RWPE1 (cell line): ENCODE results near the gene SLC50A1.
A peak's percentile ranks its signal among the peaks of the same experiment; 100 is the strongest.

Source experiments
- CTCF ChIA-PET: fragments of 350-600 bp; sonication (Branson Sonifier 250); formaldehyde crosslinking; extraction: SDS; loops from one replicate; lab custom pipeline; 2021; lab: Yijun Ruan, JAX
- POLR2A ChIA-PET: fragments of 400-600 bp; formaldehyde crosslinking; extraction: SDS; loops from one replicate; lab custom pipeline; 2020; ENCODE audit warnings: antibody characterized with exemption; ENCODE audit not compliant: low non-redundant PET; lab: Yijun Ruan, JAX
- DNase-seq: peaks from one replicate; pipeline ENCODE4 v3.0.0; 2012; ENCODE audit warnings: low spot score
- H3K27ac ChIP-seq: fragments of 450-650 bp; 2 replicates; pipeline ENCODE4 v1.5.1; 2017
- CTCF ChIP-seq: fragments of 450-650 bp; conservative IDR thresholded peaks from 2 replicates; pipeline ENCODE4 v1.5.1; 2017; ENCODE audit warnings: low read depth, mild to moderate bottlenecking

The SLC50A1 gene

GRCh38 chr1:155175281-155175926 lies 39.8 kb downstream of the SLC50A1 start:
- no peak for TF ChIP-seq CTCF
- ChIA-PET POLR2A (no interaction called here), CTCF (interaction anchor here (0.9 to 2.7 kb wide), 3 partner anchors 18 to 84 kb away, joined by 3 to 25 read pairs (median 3); no protein-coding TSS in a partner anchor)
- no peak for DNase-seq
- H3K27ac ChIP-seq: peak overlapping the region; percentile 87

- POLR2A ChIA-PET: no interaction called here
- no peak for TF ChIP-seq CTCF
- peak overlapping the region; percentile 87 for H3K27ac ChIP-seq
- DNase-seq: no peak
- CTCF ChIA-PET: interaction anchor here (0.6 to 2.7 kb wide), 2 partner anchors 9 to 18 kb away, joined by 3 to 25 read pairs; no protein-coding TSS in a partner anchor
These were observed 40.3 kb downstream of the SLC50A1 start for GRCh38 chr1:155175927-155176371.

- ChIA-PET CTCF (interaction anchor here (0.6 to 2.7 kb wide), 7 partner anchors 9 to 88 kb away, joined by 3 to 25 read pairs (median 5); no protein-coding TSS in a partner anchor), POLR2A (interaction anchor here (0.5 kb wide), 1 partner anchor 204 kb away, joined by 3 read pairs; no protein-coding TSS in a partner anchor)
- peak; percentile 89 for DNase-seq
- peak overlapping the region; percentile 87 for H3K27ac ChIP-seq
- peak; percentile 91 for TF ChIP-seq CTCF
These were observed 41.0 kb downstream of the SLC50A1 start for GRCh38 chr1:155176544-155177071.

- ChIA-PET CTCF (interaction anchor here (0.6 to 1.3 kb wide), 8 partner anchors 9 to 1231 kb away, joined by 3 to 24 read pairs (median 4); no protein-coding TSS in a partner anchor), POLR2A (interaction anchor here (0.5 to 0.8 kb wide), 2 partner anchors 17 to 205 kb away, joined by 3 to 5 read pairs; no protein-coding TSS in a partner anchor)
- H3K27ac ChIP-seq: peak overlapping the region; percentile 87
- peak; percentile 76 for DNase-seq
- no peak for TF ChIP-seq CTCF
These were observed 41.7 kb downstream of the SLC50A1 start for GRCh38 chr1:155177192-155177917.

- DNase-seq: no peak
- peak overlapping the region; percentile 87 for H3K27ac ChIP-seq
- POLR2A ChIA-PET: no interaction called here
- CTCF ChIA-PET: interaction anchor here (1.1 to 3.1 kb wide), 6 partner anchors 9 to 43 kb away, joined by 4 to 24 read pairs (median 6); no protein-coding TSS in a partner anchor
- no peak for TF ChIP-seq CTCF
These were observed 42.2 kb downstream of the SLC50A1 start for GRCh38 chr1:155177918-155178281.
